Stimulated activated CD8-positive, alpha-beta memory T cell treated with anti-CD3 and anti-CD28 coated beads, Interleukin-15, amount 100 ng/mL, for 1 hour (primary cell): ENCODE data around the gene NLRP9.
A peak's percentile ranks its signal among the peaks of the same experiment; 100 is the strongest.

Experiments used
- DNase-seq: peaks from one replicate; pipeline ENCODE4 v3.0.0-alpha.2; 2020; ENCODE audit warnings: low read depth

Gene NLRP9

DNA sequence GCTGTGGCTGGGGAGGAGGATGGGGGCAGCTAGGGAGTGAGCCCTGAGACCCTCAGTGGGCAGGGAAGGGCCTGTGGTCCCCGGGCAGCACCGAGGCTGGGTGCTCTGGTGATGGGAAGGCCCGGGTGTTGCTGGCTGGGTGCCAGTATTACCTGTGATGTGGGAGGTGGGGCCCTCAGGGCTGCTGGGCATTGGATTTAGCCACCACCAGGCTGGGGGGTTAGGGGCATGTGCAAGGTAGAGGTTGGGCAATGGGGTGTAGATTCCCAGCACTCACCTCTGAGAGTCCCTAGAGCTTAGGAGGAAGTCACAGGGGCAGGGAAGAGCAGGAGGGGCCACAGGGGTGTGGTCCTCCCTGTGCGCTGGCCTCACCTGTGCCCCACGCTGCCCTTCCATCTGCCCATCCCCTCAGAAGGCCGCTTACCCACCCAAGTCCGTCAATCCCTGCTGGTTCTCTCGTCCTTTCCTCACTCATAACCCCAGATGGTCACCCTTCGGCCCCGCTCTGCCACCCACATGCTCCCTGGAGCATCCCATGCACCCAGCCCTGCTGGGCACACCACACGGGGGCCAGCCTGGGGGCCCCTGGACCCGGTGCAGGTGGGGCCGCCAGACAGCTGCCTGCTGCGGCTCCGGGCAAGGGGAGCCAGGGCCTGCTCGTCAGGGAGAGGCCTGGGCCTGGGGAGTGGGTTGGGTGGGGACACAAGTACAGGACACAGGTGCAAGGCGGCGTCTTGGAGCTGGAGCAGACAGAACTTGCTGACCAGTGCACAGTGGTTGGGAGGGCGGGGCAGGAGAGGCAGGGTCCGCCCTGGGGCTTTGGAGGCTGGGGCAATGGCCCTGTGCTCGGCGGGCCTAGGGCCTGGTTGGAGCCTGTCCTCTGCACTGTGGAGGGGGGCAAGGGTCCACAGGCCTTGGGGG is 50.7 kb downstream of the NLRP9 start:
- no peak for DNase-seq

DNA sequence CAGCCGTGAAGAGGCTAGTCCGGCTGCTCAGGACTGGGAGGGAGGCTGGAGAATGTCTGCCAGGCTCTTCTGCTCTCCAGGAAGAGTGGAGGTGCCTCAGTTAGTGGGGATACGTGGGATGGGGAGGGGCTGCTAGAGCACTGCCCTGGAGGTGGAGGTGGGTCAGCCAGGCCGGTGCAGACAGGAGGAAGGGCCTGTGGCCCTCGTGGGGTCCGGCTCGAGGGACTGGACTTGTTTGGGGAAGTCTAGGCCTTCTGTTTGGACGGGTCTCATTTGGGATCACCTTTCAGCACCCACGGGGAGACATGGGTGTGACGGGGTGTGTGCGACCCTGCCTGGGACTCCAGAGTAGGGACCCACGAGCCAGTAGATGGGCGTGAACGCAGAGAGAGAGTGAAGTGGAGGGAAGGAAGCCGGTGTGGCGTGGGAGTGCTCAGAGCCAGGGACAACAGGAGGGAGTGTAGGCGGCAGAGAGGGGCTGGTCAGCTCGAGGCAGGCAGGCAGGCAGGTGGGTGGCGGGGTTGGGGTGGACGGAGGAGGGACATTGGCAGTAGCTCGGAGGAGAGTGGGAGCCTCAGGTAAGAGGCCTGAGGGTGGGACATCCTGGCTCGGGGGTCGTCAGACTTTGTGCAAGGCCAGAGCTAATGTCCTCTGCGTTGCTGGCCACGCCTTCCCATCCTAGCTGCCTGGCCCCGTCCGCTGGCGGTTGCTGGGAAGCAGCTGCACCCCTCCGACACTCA is 51.7 kb downstream of the NLRP9 start:
- no peak for DNase-seq

DNA sequence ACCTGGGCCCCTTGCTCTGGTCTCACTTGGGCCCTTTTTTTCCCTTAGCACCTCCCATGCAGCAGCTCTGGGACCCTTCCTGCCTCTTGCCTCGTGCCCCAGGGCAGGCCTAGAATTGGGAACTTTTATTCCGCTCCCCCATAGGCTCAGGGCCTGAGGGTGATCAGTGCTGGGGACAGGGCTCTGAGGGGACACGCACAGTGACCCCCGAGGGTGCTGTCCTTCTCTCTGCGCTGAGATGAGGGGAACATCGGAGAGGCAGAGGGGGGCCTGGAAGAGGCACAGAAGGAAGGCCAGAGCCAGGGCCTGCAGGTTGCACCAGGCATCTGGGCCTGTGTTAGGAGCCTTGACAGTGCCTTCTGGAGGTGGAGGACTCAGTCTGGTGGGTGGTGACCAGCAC is 52.4 kb downstream of the NLRP9 start:
- DNase-seq: no peak

DNA sequence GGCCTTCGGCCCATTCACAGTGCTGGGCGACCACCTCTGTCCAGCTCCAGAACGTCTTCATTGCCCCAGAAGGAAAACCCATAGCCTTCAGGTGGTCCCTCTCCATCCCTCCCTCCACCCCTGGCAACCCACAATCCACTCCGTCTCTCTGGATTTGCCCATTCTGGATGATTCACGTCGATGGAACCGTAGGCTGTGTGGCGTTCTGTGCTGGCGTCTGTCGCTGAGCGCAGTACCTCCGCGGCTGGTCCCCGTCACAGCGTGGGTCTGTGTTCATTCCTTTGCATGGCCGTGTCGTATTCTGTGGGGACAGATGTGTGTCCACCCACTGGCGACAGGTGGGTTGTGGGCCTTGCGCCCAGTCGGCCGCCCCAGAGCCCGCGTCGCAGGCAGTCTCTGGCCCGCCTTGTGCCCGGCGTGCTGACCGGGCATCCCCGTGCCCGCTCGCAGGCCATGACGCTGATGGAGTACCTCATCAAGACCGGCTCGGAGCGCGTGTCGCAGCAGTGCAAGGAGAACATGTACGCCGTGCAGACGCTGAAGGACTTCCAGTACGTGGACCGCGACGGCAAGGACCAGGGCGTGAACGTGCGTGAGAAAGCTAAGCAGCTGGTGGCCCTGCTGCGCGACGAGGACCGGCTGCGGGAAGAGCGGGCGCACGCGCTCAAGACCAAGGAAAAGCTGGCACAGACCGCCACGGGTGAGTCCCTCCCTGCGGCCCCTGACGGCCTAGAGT is 53.1 kb downstream of the NLRP9 start:
- DNase-seq: no peak

DNA sequence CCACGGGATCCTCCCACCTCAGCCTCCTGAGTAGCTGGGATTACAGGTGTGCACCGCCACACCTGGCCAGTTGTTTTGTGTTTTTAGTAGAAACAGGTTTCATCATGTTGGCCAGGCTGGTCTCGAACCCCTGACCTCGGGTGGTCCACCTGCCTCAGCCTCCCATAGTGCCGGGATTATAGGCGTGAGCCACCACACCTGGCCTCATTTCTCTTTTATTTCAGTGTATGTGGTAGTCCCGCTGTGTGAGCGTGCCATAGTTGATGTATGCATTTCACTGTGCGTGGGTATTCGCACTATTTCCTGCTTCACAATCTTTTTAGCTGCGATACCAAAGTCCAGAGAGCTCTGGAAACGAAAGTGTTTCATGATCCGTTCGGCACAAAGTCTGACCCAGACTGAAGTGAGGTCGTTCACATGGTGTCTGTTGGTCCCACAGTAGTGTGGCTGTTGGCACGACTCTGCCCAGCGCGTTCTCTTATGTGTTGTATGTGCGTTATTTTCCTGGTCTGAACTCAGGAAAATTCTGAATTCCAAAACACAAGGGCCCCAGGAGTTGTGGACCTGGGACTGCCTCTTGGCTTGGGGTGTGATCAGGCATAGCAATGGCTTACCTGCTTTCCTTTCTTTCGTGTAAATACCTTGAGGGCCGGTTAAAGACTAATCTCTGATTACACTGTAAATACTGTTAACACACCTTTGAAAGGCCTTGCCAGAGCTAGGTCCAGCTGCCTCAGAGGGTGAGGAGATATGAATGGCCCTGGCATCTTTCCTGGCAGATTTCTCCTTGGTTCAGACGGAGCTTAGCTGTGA is 54.5 kb downstream of the NLRP9 start:
- no peak for DNase-seq

DNA sequence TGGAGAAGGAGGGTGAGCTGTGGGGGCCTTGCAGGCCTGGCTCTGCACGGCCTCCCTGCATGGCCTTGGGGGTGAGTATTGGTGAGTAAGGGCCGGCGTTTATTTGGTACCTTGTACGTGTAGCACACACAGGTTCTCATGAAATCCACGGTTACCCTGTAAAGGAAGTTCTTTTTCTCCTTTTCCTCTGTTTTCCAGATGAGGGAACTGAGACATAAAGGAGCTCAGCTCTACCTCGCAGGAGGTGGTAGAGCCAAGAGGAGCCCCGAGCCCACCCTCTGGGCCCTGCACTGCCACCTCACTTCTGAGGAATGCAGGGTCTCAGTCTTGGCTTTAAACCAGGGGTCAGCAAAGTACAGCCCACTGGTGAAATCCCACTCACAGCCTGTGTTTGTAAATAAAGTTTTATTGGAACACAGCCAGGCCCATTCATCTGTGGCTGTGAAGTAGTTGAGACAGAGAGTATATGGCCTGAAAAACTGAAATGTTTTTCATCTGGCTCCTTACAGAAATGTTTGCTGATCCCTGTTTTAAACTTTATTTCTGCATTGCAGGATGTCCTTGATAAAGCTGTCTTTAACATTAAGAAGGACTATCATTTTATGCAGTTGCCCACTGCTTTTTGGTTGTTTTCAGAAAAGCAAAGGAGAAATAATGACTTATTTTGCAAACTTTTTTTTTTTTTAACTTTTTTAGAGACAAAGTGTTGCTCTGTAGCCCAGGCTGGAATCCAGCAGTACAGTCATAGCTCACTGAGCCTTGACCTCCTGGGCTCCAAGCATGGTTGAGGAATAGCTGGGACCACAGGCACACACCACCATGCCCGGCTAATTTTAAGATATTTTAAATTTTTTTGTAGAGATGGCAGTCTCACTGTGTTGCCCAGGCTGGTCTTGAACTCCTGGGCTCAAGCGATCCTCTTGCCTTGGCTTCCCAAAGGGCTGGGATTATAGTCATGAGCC is 56.8 kb downstream of the NLRP9 start:
- no peak for DNase-seq

DNA sequence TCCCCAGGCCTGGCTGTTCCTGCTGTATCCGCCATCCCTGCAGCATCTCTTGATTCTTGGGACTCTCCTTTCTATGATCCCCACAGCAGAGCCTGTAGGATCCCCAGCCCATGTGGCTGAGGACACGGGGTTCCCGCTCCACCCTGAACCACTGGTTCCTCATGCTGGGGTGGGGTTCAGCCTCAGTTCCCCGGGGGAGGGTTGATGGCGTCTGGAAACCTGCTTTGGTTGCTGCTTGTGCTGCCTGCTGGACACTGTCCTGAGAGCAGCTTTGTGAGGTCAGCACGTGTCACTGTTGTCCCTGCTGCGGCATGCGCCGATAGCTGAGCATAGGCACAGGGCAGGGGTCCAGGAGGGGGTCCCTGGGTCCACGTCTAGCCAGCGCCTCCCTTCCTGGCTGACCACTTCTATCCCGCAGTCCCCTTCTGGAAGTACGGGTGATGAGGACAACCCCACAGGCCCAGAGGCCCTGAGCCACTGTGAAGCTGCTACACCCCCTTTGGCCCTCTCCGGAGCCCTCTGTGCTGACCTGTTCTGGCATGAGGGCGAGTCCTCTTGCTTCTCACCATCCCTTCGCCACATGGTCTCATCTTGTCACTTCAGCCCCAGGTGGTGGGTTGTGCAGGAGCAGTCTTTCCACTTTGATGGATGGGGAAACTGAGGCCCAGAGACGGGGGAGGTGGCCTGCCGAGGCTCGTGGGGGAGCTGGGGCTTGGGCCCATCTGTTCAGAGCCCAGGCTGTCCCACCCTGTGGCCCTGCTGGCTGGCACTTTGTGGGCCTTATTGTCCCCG is 57.7 kb downstream of the NLRP9 start:
- DNase-seq: no peak

DNA sequence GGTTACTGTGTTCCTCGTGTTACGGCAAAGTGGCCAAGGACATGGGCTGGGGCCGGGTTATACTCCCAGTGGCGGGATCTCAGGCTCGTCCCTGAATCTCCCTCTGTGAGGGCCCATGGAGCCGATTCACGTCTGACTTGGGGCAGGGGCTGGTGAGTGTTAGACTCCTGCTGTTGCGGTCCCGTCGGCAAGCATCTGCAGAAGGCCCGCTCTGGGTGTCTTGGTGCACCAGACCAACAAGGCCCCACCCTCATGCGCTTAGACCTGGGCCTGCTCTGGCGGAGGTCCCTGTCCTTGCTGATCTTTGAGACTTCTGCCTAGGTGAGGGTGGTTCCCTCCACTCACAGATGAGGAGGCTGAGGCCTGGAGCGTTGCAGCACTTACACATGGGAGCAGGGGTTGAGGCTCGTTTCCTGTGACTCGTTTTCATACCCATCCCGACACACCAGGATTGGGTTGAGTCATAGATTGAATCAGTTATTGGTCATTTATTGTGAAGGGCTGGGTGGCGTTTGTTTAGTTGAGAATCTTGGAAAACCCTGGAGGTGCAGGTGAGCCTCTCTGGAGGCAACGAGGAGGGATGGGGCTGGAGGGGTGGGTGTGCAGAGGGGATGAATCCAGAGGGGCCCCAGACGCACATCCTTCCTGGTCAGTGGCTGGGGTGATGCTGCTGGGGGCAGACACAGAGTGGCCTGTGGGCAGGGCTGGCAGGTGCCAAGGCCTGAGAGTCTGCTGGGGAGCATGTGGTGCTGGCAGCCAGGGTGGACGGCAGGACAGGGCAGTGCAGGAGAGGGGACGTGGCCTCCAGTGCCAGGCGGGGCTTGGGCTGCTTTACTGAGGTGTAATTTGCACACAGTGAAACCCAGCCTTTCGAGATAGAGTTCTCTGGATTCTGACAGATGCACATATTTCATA is 58.6 kb downstream of the NLRP9 start:
- no peak for DNase-seq

DNA sequence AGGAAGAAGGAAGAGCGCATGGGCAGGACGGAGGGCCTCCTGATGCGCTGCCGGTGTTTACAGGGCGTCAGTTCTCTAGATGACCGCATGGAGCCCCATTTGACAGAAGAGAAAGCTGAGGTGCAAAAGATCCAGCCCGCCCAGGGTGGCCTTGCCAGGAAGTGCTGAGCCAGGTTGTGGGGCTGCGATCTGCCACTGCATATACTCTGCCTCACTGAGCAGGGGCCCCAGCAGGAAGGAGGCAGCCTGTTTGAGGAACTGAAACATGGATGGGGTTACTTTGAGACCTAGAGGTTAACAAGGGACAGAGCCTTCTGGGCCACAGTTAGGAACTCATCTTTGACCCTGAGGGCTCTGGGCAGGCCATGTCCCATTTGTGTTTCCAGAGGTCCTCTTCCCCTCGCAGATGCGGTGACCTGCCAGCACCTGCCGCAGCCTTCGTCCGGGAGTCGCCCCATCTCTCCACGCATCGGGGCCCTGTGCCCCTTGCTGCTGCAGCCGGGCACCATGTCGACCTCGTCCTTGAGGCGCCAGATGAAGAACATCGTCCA is 60.0 kb downstream of the NLRP9 start:
- DNase-seq: no peak

DNA sequence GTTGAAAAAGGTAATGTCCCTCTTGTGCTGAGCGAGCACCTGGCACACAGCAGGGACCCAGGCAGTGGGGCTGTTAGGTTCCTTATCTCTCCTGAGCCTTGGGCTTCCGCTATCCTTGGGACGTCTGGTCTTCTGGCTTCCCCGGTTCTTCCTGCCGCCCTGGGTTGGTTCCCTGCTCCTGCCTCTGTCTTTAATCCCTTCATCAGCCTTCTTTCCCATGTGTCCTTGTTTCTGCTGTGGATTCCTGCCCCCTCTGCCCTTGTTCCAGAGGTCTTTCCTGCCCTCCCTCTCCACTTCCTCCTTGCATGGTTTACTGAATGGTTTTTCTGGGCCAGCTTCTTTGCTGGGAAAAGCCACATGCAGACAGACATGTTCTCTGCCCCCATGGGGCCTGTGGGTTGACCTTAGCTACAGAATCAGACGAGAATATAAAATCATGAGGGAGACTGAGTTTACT is 60.6 kb downstream of the NLRP9 start:
- no peak for DNase-seq

DNA sequence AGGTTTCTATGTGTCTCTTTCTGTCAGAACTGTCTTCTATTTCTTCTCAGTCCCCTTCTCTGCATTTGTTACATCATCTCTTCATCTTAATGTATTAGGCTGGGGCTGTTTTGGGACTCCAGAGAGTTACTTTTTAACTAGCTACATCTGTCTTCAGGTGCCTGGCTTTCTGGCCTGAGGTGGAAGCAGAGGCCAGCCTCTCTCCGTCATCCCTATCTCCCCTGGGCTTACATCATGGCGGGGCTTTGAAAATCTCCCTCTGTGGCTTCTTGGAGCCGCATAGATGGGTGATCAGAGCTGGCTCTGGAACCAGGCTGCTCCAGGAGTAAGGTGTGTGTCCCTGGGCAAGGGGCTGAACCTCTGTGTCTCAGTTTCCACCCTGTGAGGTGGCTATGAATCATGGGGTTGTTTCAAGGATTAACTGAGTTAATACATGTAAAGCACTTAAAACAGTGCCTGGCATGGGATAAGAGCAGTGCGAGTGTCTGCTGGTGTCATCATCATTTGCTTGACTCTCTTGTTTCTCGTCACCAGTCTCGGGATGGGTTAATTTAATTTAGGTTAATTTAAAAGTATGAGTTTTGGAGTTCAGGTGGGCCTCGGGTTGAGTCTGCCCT is 61.2 kb downstream of the NLRP9 start:
- no peak for DNase-seq

DNA sequence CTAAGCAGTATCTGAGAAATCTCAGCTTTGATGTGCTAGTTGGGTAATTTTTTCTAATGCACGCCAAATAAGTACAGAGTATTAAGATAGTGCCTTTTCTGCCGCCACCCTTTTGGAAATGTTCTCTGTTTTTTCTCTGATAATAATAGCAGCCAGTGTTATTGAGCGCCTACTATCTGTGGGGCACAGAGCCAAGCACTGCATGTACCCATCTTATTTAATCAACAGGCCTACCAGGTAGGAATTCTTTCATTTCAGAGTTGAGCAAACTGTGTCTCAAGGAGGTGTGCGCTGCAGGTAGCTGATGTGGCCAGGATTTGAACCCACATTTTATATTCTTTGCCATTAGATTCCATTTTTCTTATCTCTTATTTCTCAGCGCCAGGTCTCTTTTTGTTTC is 61.8 kb downstream of the NLRP9 start:
- no peak for DNase-seq

DNA sequence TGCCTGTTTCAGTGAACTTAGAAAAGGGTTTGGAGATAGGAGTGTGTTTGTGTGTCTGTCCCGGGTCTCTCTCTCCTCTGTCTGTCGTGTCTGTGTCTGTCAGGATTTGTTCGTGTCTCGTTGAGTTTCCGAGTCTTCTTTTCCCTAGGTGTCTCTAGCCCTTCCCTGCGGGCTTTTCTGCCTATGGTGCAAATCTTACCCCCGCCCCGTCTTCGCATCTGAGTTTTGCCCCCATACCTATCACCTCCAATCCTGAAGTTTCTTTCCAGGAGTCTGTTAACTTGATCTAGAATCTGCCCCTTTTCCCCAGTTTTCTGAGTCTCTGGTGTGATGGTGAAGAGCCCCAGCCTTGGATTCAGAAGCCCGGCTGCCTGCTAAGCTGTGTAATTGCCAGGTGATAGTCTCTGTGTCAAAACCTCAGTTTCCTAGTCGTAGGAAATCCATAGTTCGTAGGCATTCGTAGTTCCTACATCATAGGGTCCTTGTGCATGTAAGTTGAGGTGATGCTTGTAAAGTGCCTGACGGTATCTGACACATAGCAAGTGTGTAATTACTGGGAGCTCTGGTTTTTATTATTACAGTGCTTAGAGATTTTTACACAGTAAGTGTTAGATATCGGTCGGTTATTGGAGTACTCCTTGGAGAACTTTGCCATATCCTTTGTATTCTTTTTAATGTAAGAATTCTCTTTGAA is 62.4 kb downstream of the NLRP9 start:
- DNase-seq: no peak

DNA sequence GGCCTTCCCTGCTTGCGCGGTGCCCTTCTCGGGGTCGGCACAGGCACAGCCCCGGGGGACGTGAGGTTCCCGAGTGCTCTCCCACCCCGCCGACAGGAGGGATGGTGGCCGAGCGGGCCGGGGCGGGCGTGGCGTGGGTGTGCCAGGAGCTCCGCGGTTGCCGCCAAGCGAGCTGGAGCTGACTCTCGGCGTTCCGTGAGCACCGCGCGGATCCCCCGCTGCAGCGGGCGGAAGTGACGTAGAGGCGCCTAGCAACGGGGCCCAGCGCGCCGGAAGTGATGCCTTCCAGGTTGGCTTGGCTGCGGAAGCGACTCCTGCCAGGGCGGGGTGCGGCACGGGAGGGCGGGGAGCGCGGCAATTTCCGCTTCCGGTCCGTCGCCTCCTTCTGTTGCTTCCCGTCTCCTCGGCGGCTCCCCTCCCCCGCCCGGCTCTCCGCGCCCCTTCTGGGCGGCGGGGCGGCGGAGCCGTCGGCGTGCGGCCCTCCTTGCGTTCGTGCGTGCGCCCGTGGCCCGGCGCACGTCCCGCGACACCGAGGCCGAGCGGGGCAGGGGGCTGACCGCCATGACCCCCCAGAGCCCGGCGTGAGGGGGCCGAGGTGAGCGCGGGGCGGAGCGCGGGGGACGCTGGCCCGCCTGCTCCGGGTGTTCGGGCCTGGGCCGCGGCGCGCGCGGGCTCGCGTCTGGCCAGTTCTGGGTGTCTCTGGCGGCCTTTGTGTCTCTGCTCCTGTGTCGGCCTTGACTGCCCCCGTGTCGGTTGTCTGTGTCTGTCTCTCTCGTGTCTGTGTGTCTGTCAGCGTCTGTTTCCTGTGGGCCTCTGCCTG is 63.2 kb downstream of the NLRP9 start, which contains the start of gene EPN1:
EPN1 (plus strand) TSS at position 386 of the 820 bp plus-strand sequence. CDS start 3,402 bp downstream, outside the sequence.
- DNase-seq: peak; percentile 93

DNA sequence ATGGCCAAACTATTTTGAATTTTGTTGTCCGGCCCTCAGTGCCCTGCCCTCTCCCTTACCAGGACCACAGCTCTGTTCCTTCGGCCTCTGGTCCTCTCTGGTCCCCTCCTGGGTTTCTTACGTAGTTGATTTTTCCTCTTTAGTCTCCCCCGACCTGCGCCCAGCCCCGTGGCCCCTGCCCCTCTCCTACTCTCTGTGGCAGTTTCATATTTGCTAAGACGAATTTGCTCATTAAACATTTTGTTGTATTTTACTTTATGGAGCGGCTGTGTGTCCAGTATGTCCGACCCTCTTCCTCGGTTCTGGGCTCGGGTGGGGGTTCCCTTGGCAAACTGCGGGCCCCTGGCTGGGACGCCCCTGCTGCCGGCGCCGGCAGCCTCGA is 63.8 kb downstream of the NLRP9 start:
- no peak for DNase-seq

DNA sequence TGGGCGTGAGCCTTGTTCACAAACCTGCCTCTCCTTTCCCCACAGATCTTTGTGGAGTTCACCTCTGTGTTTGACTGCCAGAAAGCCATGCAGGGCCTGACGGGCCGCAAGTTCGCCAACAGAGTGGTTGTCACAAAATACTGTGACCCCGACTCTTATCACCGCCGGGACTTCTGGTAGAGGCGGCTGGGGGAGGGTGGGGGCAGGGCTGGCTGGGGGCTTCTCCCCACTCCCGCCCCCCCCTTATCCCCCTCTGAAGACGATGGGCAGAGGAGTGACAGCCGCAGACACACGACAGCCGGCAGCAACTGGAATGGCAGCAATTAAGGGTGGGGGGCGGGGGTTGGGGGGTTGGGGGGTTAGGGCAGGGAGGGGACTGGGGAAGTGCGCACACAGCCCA is 64.3 kb downstream of the NLRP9 start:
- DNase-seq: no peak
